ENCODE measurements around the gene CPAMD8. TPM values are rescaled to one million over a fixed set of nuclear protein-coding genes. Genes with fewer than 3 reads are reported as not detected.
"Not testable (repeated sequence)": the region's sequence is repeated elsewhere in the genome, so short reads cannot be mapped to it uniquely, and the experiment has no call there.

Gene CPAMD8
- total and polyA plus RNA-seq, 7 donors = 0.60 to 14.4 (median 2.4) TPM

- Histone ChIP-seq H3K36me3 (no peaks in the 10 kb centered on the region), H3K27me3 (no peaks in the 10 kb centered on the region), H3K9me3 (no peaks in the 10 kb centered on the region), H3K4me3 (no peak overlapping the region), H3K27ac (no peak overlapping the region), H3K4me1 (no peaks in the 10 kb centered on the region)
- WGBS, 2 donors = 77 to 79% methylated on average over 14 of the region's 14 CpGs
- DNase-seq = no peak
- intact Hi-C loops (cut with DNase I) = no loop called here
- TF ChIP-seq POLR2AphosphoS5 (IDR thresholded peaks at IDR 0.05) = no peak
- TF ChIP-seq EP300 (IDR thresholded peaks at IDR 0.05) = no peak
- TF ChIP-seq POLR2A (IDR thresholded peaks at IDR 0.05) = no peak
- no peak for TF ChIP-seq CTCF (IDR thresholded peaks at IDR 0.05)
These were observed 81.8 kb downstream of the CPAMD8 start for GRCh38 chr19:16944626-16945363.

- Histone ChIP-seq H3K9me3 (no peaks in the 10 kb centered on the region), H3K27ac (no peak overlapping the region), H3K27me3 (no peaks in the 10 kb centered on the region), H3K4me3 (no peak overlapping the region), H3K36me3 (no peaks in the 10 kb centered on the region), H3K4me1 (no peaks in the 10 kb centered on the region)
- intact Hi-C loops (cut with DNase I) = no loop called here
- TF ChIP-seq CTCF (IDR thresholded peaks at IDR 0.05) = no peak
- no peak for TF ChIP-seq POLR2A (IDR thresholded peaks at IDR 0.05)
- TF ChIP-seq POLR2AphosphoS5 (IDR thresholded peaks at IDR 0.05) = no peak
- TF ChIP-seq EP300 (IDR thresholded peaks at IDR 0.05) = no peak
- WGBS, 2 donors = 84 to 90% methylated on average over 13 of the region's 13 CpGs
- DNase-seq = no peak
These were observed 82.5 kb downstream of the CPAMD8 start for GRCh38 chr19:16943942-16944625.

- intact Hi-C loops (cut with DNase I); H3K9me3 ChIP-seq; H3K27ac ChIP-seq; H3K4me3 ChIP-seq; H3K27me3 ChIP-seq; H3K36me3 ChIP-seq; H3K4me1 ChIP-seq; DNase-seq: not testable (repeated sequence)
- WGBS, 2 donors = 91 to 95% methylated on average over 7 of the region's 7 CpGs
These were observed 83.5 kb downstream of the CPAMD8 start for GRCh38 chr19:16943090-16943489.

GRCh38 chr19:16942583-16942982, 84.0 kb downstream of the CPAMD8 start:
- no peaks in the 10 kb centered on the region for H3K36me3 ChIP-seq

More at GRCh38 chr19:16942583-16942982, 84.0 kb downstream of the CPAMD8 start:
- H3K27me3 ChIP-seq = no peaks in the 10 kb centered on the region
- DNase-seq = no peak
- H3K4me1 ChIP-seq = no peaks in the 10 kb centered on the region
- WGBS, 2 donors = 73 to 81% methylated on average over 6 of the region's 6 CpGs
- TF ChIP-seq CTCF (IDR thresholded peaks at IDR 0.05) (no peak), POLR2AphosphoS5 (IDR thresholded peaks at IDR 0.05) (no peak), EP300 (IDR thresholded peaks at IDR 0.05) (no peak), POLR2A (IDR thresholded peaks at IDR 0.05) (no peak)
- H3K9me3 ChIP-seq = no peaks in the 10 kb centered on the region
- no peak overlapping the region for H3K27ac ChIP-seq
- intact Hi-C loops (cut with DNase I) = no loop called here
- H3K4me3 ChIP-seq = no peak overlapping the region
